ENCODE results near the gene TXNDC11.
A peak's percentile ranks its signal among the peaks of the same experiment; 100 is the strongest.

The TXNDC11 gene

DNA sequence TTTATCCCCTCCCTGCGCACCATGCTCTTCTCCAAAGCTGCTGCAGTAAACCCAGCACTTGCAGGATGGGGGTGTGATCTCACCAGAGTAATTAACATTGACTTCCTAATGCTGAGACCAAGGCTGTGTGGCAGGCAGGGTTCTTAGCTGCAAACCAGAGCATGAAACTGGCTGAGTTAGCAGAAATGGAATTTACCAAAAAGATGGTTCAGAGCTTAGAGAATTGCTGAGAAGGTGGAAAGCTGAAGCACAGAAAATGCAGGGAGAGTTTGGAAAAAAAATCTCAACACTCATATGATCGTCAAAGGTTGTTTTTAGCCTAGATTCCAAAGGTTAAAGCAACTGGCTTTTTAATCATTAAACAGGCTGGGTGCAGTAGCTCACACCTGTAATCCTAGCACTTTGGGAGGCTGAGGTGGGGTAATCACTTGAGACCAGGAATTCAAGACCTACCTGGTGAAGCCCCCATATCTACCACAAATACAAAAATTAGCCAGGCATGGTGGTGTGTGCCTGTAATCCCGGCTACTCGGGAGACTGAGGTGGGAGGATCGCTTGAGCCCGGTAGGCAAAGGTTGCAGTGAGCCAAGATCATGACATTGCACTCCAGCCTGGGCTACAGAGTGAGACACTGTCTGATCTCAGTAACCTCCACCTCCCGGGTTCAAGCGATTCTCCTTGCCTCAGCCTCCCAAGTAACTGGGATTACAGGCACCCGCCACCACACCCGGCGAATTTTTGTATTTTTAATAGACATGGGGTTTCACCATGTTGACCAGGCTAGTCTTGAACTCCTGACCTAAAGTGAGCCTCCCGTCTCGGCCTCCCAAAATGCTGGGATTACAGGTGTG, 6.0 kb upstream of the TXNDC11 start:
- no peak for DNase-seq

GRCh38 chr16:11747949-11748403, 5.3 kb upstream of the TXNDC11 start:
- no peak for DNase-seq

DNA sequence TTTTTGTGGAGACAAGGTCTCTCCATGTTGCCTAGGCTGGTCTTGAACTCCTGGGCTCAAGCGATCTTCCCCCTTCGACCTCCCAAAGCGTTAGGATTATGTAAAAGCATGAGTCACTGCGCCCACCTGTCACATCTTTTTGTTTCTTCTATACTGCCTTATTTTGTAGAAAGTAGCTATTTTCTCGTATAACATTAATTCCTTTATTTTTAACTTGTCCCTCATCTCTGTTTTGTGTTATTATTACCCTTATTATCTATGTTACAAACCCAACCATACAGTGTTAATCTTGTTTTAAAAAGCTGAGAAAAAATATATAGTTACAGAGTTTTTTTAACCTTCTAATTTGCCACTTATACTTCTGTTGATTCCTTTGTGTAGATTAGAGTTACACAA, 1.4 kb upstream of the TXNDC11 start:
- no peak for DNase-seq

- DNase-seq = no peak
Measured at GRCh38 chr16:11743308-11744074, 834 bp upstream of the TXNDC11 start.

GRCh38 chr16:11742093-11742535, 543 bp downstream of the TXNDC11 start:
- peak; percentile 64 for DNase-seq

DNA sequence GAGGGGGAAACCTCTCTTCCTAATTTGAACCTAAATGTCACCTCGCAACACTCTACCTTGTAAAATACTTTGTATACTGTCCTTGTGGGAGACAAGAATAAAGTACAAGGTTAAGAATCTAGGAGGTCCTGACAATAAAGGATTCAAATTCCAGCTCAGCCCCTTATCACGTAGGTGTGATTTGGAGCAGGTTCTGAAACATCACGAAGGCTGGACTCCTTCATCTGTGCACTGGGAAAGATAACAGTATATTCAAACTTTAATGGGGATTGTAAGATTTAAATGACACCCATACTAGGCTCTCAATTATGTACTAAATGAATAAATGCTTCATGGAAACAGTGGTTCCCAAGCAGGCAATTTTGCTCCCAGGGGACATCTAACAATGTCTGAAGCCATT, 2.1 kb downstream of the TXNDC11 start:
- no peak for DNase-seq

GRCh38 chr16:11738742-11739544, 3.7 kb downstream of the TXNDC11 start:
- no peak for DNase-seq

DNA sequence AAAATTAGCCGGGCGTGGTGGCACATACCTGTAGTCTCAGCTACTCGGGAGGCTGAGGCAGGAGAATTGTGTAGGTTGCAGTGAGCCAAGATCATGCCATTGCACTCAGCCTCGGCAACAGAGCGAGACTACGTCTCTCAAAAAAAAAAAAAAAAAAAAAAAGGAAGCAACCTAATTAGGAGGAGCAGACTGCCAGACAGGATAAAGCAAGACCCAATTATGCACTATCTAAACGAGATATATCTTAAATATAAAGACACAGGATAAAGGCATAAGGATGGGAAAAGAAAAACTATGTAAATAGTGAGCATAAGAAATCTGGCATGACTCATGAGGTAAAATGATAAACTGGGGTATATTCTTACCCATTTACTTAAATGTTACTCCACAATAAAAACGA, 4.9 kb downstream of the TXNDC11 start:
- no peak for DNase-seq

DNA sequence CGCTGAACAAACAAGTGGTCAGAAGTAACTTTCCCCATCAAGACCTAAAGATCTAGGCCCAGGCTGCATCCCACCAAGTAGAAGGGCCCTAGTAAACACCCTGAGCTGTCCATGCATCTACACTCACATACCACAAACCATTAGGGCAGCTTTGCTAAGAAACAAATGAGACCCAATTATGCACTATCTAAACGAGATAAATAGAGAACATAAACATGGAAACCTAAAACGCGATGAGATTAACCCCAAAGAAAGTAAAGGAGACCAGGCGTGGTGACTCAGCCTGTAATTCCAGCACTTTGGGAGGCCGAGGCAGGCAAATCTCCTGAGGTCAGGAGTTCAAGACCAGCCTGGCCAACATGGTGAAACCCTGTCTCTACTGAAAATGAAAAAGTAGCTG, 5.8 kb downstream of the TXNDC11 start:
- no peak for DNase-seq

GRCh38 chr16:11735787-11736186, 6.9 kb downstream of the TXNDC11 start:
- no peak for DNase-seq

- no peak for DNase-seq
Measured at GRCh38 chr16:11734653-11735043, 8.0 kb downstream of the TXNDC11 start.

- no peak for DNase-seq
Measured at GRCh38 chr16:11734025-11734652, 8.5 kb downstream of the TXNDC11 start.

- DNase-seq = no peak
Measured at GRCh38 chr16:11731222-11731621, 11.4 kb downstream of the TXNDC11 start.

DNA sequence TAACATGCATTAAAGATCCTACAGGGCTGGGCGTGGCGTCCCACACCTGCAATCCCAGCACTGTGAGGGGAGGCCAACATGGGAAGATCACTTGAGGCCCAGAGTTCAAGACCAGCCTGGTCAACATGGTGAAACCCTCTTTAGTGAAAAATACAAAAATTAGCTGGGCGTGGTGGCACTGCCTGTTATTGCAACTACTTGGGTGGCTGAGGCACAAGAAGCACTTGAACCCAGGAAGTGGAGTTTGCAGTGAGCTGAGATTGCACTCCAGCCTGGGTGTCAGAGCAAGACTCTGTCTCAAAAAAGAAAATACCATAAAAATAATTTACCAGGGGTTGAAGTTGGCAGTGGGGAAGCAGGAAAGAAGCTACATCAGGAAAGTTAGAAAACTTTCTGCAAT, 12.9 kb downstream of the TXNDC11 start:
- no peak for DNase-seq

GRCh38 chr16:11727796-11728543, 14.7 kb downstream of the TXNDC11 start:
- DNase-seq = no peak

DNA sequence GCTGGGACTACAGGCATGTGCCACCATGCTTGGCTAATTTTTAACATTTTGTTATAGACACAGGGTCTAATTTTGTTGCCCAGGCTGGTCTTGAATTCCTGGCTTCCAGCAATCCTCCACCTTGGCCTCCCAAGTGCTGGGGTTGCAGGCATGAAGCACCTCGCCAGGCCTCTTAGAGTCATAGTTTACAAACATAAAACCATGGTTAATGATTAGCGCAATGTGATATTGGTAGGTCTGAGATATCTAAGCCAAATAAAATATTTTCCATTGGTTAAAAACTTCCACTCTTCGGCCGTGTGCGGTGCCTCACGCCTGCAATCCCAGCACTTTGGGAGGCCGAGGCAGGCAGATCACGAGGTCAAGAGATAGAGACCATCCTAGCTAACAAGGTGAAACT, 16.6 kb downstream of the TXNDC11 start:
- DNase-seq = no peak

DNA sequence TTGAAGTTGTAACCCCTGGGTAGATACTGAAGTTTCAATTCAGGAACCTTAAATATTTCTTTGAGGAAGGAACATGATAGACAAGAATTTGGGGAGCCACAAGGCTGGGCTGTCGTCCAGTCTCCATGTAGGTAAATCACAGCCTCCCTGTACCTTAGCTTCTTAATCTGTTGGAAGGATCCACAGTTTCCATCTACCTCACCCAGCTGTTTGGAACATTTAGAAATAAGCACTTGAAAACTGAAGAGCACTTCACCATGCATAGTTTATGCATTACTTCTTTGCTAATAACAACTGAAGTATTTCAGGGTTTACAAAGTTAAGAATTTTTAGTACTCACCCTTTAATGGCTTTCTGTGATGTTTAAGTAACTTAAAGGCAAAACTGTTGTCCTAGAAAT, 17.2 kb downstream of the TXNDC11 start:
- DNase-seq = no peak

GRCh38 chr16:11722468-11722808, 20.2 kb downstream of the TXNDC11 start:
- no peak for DNase-seq

DNA sequence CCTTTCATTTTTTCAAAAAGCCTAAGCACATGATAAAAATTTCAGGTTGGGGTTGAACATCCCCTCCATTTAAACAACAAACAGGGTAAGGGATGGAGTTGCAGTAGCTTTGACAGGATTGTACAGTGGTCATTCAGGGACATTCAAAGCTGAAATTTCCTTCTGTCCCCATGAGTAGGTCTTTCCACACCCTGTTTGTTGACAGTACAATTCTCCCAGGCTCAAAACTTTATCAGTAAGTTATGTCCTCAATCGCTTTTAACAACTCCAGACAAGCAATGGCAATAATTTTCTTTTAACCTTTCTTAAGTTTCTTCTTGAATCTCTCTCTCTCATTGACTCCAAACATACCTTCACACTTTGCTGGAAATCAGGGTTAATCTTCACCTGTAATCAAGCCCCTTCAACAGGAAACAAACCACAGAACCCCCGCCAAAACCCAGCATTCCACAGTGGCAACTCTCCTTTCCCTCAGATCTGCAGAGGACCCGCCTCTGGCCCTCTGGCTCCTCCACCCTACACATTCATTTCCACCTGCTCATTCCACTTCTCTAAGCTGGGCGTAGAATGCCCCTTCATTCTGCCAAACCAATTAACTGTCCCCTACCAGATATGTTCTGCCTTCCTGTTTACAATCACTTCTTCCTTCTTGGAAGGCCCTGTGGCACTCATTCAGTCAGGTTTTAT, 20.7 kb downstream of the TXNDC11 start:
- DNase-seq = no peak

DNA sequence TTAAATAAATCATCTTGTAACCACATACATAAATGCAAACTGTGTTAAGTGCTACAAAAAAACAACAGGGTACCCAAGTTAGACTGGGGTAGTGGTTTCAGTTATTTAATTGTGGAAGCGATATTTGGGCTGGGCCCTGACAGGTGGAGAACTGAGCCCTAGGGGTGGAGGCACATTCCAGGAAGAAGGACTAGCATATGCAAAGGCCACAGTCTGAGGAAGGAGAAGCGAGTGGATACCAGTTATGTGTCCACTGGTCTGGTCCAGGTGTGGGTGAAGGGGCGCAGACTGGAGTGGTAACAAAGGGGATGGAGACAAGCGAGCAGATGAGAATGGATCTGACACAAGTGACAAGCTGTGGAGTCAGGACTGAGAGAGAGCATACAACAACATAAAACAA, 22.9 kb downstream of the TXNDC11 start:
- DNase-seq = no peak

DNA sequence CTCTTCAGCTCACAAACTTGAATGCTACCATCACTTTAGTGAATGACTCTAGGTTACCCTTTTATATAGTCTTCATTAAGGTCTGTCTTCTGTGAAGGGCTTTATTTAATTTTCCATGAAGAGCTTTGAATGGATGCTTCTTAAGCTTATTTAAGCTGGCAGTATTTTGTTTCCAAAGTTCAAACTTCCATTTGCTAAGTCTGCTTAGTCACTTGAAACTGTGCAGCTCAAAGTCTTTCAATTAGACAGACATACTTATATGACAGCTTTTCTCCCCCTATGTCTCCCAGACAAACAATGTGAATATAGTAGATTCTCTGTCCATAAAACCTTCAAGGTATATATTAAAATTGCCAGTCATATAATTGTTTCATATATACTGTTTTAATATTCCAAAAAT, 23.5 kb downstream of the TXNDC11 start:
- no peak for DNase-seq

DNA sequence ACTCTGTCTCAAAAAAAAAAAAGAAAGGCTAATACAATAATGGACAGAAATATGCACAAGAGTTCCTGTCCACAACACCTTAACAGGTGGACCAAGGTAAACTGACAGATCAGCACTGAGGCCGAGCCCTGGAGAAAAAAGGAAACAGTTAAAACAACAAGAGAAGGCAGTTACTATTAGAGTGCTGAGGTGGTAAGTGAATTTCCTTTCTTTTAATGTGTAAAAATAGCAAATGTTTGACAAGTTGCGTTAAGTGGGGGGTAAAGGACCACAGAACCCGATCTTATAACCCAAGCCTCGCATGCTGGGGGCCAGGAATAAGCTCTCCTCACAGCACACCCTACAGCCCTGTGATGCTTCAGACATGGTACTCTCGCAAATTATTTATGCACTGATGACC, 24.8 kb downstream of the TXNDC11 start:
- no peak for DNase-seq
